B cell (primary cell): ENCODE results near the gene MBD6.

ENCODE experiments used
- EZH2 ChIP-seq: IDR thresholded peaks from 2 replicates; pipeline ENCODE4 v1.6.1; 2012; ENCODE audit warnings: borderline replicate concordance, low read depth, mild to moderate bottlenecking, moderate library complexity, low read length; ENCODE audit not compliant: insufficient read depth, poor library complexity, severe bottlenecking
- TF ChIP-seq, protein P1 (sequence below): fragments of 200-600 bp; IDR thresholded peaks from one replicate; pipeline ENCODE4 v1.8.0; 2022; ENCODE audit warnings: antibody characterized with exemption, mild to moderate bottlenecking

DNA sequence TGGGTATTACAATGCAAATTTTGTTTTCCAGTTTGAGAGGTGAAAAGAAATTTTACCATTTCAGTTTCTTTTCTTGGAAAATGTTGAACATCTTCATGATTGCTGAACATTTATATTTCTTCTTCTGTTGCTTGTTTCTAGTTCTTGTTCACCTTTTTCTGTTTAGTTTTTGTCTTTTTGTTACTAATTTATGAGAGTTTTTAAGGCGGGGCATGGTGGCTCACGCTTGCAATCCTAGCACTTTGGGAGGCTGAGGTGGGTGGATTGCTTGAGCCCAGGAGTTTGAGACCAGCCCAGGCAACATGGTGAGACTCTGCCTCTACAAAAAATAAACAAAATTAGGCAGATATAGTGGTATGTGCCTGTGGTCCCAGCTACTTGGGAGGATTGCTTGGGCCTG lies 37.9 kb downstream of the MBD6 start:
- TF ChIP-seq, protein P1, sequence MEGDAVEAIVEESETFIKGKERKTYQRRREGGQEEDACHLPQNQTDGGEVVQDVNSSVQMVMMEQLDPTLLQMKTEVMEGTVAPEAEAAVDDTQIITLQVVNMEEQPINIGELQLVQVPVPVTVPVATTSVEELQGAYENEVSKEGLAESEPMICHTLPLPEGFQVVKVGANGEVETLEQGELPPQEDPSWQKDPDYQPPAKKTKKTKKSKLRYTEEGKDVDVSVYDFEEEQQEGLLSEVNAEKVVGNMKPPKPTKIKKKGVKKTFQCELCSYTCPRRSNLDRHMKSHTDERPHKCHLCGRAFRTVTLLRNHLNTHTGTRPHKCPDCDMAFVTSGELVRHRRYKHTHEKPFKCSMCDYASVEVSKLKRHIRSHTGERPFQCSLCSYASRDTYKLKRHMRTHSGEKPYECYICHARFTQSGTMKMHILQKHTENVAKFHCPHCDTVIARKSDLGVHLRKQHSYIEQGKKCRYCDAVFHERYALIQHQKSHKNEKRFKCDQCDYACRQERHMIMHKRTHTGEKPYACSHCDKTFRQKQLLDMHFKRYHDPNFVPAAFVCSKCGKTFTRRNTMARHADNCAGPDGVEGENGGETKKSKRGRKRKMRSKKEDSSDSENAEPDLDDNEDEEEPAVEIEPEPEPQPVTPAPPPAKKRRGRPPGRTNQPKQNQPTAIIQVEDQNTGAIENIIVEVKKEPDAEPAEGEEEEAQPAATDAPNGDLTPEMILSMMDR, result no peak
- TF ChIP-seq EZH2, result no peak
